Measurements from ENCODE around the gene CC2D1B. TPM values are rescaled to one million over a fixed set of nuclear protein-coding genes. Genes with fewer than 3 reads are reported as not detected.

The CC2D1B gene
- total and polyA plus RNA-seq, 9 of the 15 experiments (the other 6 are each of a cell fraction or from before 2014, with no cell fraction given): 1.2 to 33.6 (median 25.5) TPM

GRCh38 chr1:52403566-52404115 lies 37.6 kb upstream of the CC2D1B start (continued):
- TF ChIP-seq, protein P1, sequence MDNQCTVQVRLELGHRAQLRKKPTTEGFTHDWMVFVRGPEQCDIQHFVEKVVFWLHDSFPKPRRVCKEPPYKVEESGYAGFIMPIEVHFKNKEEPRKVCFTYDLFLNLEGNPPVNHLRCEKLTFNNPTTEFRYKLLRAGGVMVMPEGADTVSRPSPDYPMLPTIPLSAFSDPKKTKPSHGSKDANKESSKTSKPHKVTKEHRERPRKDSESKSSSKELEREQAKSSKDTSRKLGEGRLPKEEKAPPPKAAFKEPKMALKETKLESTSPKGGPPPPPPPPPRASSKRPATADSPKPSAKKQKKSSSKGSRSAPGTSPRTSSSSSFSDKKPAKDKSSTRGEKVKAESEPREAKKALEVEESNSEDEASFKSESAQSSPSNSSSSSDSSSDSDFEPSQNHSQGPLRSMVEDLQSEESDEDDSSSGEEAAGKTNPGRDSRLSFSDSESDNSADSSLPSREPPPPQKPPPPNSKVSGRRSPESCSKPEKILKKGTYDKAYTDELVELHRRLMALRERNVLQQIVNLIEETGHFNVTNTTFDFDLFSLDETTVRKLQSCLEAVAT (IDR thresholded peaks at IDR 0.05): peak; percentile 47 to 60; a peak in 1 of 4 replicates
- TF ChIP-seq, protein P2, sequence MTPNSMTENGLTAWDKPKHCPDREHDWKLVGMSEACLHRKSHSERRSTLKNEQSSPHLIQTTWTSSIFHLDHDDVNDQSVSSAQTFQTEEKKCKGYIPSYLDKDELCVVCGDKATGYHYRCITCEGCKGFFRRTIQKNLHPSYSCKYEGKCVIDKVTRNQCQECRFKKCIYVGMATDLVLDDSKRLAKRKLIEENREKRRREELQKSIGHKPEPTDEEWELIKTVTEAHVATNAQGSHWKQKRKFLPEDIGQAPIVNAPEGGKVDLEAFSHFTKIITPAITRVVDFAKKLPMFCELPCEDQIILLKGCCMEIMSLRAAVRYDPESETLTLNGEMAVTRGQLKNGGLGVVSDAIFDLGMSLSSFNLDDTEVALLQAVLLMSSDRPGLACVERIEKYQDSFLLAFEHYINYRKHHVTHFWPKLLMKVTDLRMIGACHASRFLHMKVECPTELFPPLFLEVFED (CRISPR knock-in tag; conservative IDR thresholded peaks at IDR 0.05): no peak
- TF ChIP-seq FOXO4 (CRISPR knock-in tag; IDR thresholded peaks at IDR 0.05) (no peak), GTF2E2 (tag; IDR thresholded peaks at IDR 0.05) (no peak), ATF3 (IDR thresholded peaks at IDR 0.05) (no peak), ATF3 (CRISPR knock-in tag; conservative IDR thresholded peaks at IDR 0.05) (no peak), ZNF12 (CRISPR knock-in tag; IDR thresholded peaks at IDR 0.05) (no peak), FOXK2 (conservative IDR thresholded peaks at IDR 0.05 in 1 of 2, IDR thresholded peaks at IDR 0.05 in 1 of 2; ENCODE audit: low read depth in 2 of 2) (peak in 1 of 2 experiments; percentile 57; a peak in 2 of 4 replicates), MYNN (IDR thresholded peaks at IDR 0.05) (peak; percentile 99), MYNN (CRISPR knock-in tag; IDR thresholded peaks at IDR 0.05) (no peak), PCBP1 (IDR thresholded peaks at IDR 0.05; ENCODE audit: low read depth, low read length, poor library complexity, severe bottlenecking) (no peak), WHSC1 (IDR thresholded peaks at IDR 0.05; ENCODE audit: low read length) (no peak), NR2C2 (CRISPR knock-in tag; IDR thresholded peaks at IDR 0.05) (peak; percentile 51; the same call in 1 of the 2 replicates), NR2C2 (tag; IDR thresholded peaks at IDR 0.05) (no peak; the same call in 1 of the 2 replicates), HDAC2 (IDR thresholded peaks at IDR 0.05) (peak; percentile 63), FOXA3 (CRISPR knock-in tag; conservative IDR thresholded peaks at IDR 0.05 in 1 of 2, IDR thresholded peaks at IDR 0.05 in 1 of 2) (no peak)
- TF ChIP-seq, protein P3, sequence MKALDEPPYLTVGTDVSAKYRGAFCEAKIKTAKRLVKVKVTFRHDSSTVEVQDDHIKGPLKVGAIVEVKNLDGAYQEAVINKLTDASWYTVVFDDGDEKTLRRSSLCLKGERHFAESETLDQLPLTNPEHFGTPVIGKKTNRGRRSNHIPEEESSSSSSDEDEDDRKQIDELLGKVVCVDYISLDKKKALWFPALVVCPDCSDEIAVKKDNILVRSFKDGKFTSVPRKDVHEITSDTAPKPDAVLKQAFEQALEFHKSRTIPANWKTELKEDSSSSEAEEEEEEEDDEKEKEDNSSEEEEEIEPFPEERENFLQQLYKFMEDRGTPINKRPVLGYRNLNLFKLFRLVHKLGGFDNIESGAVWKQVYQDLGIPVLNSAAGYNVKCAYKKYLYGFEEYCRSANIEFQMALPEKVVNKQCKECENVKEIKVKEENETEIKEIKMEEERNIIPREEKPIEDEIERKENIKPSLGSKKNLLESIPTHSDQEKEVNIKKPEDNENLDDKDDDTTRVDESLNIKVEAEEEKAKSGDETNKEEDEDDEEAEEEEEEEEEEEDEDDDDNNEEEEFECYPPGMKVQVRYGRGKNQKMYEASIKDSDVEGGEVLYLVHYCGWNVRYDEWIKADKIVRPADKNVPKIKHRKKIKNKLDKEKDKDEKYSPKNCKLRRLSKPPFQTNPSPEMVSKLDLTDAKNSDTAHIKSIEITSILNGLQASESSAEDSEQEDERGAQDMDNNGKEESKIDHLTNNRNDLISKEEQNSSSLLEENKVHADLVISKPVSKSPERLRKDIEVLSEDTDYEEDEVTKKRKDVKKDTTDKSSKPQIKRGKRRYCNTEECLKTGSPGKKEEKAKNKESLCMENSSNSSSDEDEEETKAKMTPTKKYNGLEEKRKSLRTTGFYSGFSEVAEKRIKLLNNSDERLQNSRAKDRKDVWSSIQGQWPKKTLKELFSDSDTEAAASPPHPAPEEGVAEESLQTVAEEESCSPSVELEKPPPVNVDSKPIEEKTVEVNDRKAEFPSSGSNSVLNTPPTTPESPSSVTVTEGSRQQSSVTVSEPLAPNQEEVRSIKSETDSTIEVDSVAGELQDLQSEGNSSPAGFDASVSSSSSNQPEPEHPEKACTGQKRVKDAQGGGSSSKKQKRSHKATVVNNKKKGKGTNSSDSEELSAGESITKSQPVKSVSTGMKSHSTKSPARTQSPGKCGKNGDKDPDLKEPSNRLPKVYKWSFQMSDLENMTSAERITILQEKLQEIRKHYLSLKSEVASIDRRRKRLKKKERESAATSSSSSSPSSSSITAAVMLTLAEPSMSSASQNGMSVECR (CRISPR knock-in tag; IDR thresholded peaks at IDR 0.05): no peak
